OCI-LY3 (cell line): Measurements from ENCODE around the gene VENTX.

Source experiments
- CTCF ChIP-seq: fragments of 200-600, 300-600 bp; sonication (generic); IDR thresholded peaks from 2 replicates; pipeline ENCODE4 v1.5.1; 2014; ENCODE audit warnings: antibody characterized with exemption, low read length, low read depth
- EZH2phosphoT487 ChIP-seq: fragments of 200-600 bp; shearing (Covaris generic); IDR thresholded peaks from 2 replicates; pipeline ENCODE4 v1.6.1; 2018; ENCODE audit warnings: antibody characterized with exemption, mixed run types, low read depth

GRCh38 chr10:133252223-133252552, 14.5 kb downstream of the VENTX start:
- TF ChIP-seq CTCF = no peak
- no peak for TF ChIP-seq EZH2phosphoT487
